Activated CD8-positive, alpha-beta memory T cell treated with anti-CD3 and anti-CD28 coated beads, Interleukin-2, amount 50 U/mL, for 48 hours (primary cell): Measurements from ENCODE around the gene ANKRD10.
A peak's percentile ranks its signal among the peaks of the same experiment; 100 is the strongest.

Experiments
- DNase-seq: peaks from one replicate; pipeline ENCODE4 v3.0.0-alpha.2; 2020

Gene ANKRD10

DNA sequence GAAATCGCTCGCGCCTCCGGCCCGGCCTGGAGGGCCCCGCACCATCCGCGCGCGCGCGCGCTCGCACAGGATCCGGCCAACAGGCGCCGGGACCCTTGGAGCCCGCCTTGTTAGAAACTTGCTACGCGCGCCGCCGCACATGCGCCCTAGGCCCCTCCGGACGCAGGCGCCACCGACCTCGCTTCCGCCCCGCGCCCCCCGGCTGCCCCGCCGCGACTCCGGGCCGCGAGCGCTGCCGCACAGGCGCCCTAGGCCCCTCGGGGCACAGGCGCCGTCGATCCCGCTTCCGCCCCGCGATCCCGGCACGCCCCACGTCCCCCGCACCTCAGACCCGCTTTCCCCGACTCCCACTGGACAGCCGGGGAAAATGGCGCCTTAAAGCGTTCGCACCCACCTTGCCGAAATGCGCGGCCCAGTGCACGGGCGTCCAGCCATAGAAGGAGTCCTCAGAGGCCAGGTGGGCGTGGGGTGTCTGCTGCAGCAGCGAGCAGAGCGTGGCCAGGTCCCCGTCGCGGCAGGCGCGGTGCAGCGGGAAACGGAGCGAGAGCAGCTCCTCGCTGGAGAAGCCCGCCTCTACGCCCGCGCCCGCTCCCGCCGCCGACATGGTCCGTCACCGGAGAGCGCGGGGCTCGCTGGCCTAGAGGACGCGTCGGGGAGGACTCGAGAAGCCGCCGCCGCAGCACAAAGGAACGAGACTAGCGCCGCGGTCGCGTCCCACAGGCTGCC is 375 bp downstream of the ANKRD10 start:
- DNase-seq = peak; percentile 91

DNA sequence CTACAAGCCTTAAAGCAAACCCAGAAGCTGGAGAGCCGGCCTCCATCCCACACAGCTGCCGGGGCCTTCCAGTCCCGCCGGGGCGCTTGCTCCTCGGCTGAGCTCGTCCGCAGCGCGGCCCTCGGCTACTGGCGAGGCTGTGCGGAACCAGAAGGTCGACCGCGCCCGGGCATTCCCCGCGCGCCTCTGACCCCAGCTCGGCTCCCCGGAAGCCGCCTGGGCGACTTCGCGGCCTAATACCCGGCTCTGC is 863 bp downstream of the ANKRD10 start:
- DNase-seq = no peak

DNA sequence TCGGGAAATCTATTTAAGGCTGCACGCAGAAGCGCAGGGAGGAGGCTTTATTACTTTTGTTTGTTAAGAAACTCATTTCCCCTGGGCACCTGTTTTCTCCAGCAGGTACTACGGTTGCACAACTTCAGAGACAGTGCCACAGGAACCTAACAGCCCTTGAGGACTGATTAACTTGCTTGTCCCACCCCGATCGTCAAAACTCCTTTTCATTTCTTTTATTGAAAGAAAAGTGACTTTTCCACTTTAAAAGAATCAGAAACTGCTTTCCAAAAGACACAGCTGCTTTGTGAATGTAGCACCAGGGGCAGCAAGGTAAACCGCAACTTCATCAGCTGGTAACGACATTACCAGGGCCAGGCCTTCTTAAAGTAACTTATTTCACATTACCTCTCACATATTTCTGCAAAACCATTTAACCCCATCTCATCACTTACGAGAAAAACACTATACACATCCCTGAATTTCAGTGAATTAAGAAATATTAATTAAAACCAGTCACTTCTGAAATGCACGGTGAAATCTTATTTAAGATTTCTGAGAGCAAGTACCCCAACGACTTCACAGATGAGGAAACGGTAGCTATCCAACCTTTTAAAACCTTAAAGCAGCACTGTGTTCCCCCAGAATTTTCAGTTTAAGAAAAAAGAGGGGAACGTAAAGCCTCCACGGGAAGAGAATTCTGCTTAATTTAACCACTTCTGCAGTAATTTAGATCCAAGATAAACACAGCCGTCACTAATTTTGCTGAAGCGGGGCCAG is 1.4 kb downstream of the ANKRD10 start:
- no peak for DNase-seq

DNA sequence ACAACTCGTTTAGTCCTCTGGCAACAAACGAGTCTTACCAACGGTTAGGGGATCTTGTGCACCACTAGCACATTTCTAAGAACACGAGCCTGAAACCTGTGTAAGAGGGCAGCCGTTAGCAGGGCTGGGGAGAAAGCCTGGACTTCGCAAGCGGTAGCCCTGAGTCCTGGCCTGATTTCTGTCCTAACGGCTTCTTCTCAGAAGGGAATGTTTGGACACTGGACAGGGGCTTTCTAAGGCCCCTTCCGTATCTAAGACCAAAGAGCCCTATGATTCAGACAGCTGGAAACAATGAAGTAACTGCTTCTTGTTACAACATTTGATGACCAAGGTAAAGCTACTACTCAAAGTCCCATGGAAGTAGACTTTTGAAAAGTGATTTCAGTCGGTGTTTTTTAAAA is 2.2 kb downstream of the ANKRD10 start:
- DNase-seq = no peak

DNA sequence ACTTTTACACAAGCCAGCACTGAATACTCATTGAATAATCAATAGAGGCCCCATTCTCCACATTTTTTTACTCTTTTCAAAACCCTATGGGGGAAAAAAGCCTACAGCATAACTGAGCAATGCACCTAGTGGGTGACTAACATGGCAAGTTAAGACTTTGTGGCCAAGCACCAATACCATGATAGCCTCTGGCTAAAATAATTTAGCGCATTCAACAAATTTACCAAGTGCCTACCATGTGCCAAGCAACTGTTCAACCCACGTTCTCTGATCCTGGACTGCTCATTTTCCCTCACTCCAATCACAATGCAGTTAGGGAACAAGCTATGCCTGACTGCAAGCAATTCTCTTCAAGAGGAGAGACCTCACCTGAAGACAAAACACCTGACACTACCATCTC is 3.0 kb downstream of the ANKRD10 start:
- DNase-seq = no peak

DNA sequence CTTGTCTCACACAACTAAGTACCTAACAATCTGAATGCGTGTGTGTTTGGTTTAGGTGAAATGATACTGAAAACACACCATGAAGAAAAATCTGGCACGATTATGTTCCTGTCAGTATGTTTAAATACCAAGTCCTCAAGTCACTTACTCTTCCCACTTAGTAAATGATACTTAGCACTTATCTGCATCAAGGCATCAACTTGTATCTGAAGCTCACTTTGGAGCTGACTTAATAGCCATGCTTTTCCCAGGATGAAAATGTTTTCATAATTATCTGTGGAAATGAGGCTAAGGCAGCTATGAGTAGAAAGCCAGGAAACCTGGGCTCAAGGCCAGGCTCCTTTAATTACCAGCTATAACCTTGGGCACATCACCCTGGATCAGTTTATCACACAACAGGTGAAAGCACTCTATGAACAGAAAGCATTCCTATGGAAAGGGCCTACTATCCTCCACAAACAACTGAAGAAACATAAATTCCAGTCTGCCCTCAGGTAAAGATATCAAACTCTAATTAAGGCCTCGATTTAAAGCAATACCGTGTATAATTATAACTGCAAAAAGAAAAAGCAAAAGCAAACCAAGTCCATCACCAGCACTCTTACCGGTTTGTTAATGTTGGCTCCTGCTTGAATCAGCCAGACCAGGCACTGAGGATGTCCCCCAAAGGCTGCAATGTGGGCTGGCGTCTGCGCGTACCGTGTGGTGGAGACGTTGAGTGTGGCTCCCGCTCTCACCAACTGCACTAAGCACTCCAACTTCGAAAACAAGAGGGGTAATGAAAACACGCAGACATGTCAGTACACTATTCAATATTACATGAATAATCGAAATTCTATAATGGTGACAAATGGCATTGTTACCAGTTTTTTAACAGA is 4.6 kb downstream of the ANKRD10 start:
- DNase-seq = no peak

DNA sequence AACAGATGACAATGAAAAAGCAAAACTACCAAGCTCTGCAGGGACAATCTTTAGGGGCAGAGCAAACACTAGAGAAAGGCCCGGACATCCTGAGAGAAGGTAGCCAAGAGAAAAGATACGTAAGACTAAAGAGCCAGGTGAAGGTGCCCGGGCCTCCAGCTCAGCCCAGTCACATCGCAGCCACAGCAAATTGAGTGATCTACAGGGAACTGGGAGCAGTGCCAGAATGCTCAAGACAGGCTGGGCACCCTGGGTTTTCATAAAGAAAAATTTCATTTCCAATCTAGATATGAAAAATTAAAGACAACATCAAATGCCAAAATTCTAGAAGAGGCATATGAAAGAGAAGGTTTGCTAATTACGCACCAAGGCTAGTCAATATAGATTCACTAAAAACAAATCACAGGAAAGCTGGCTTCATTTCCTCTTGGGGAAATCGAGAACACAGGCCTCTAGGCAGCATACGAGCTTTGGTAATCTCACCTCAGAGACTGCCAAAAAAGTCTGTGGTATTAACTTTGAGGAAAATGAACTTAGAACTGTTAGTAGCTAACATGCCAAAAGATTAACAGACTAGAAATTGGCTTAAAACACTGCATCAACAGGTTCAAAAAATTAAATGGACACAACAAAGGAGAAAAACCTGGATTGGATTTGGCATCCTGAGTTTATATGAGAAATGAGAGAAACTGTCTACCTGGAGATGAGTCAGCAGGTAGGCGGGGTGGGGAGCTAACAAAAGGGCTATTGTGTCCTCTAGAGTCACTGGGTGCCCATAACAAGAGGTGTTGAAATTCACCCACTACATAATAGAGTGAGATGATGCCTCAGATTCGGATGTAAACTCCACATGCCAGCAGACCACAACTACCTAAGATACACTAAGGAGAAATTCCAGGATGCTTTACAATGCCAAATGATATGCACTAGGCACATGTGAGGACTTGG is 6.6 kb downstream of the ANKRD10 start:
- DNase-seq = no peak

DNA sequence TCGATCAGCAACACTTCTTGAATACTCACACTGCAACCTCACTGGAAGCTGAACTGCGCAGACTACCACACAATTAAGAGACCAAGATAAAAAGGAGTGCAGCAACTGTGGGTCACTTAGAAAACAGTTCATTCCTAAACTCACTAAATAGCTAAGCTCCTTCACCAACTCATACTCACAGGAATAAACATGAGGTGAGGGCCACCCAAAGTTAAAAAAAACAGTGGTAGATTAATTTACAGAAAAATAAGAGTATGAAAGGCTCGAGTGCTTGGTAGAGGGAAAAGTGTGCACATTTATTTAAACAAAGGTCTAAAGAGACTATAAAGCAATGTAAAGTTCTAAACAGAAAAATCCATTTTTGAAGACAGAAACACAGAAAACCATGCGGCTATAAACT is 7.6 kb downstream of the ANKRD10 start:
- no peak for DNase-seq

DNA sequence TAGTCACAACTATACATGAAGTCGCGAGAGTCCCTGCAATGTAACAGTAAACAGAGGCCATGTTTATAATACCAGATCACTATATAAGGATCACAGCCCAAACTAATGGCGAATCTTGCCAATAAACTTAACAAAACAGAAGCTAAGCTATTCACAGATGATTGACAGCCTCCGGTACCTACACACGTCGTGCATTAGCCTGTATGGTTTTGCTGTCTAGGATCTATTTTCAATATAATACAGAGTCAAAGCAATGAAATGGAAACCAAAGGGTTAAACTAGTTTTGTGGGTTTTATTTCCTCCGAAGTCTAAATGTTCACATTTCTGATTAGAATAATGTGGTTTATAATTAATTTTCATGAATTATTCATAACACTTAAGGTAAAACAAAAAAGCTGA is 10.1 kb downstream of the ANKRD10 start:
- DNase-seq = no peak

DNA sequence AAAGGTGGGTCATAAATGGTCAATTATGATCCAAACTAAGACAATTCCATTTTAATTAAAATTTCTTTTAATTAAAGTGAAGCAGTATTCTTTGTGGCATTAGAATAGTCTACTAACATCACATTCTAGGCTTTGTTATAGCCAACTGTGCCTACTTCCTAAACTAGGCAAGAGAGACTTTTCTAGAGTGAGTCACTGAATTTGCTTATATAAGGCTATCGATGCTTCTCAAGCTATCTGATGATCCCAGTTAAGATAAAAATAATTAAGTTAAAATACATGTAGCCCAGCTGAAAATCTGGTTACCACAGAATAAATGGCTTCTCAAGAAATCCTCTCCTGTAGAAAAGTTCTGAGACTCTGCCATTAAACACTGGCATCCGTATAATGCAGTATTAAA is 12.5 kb downstream of the ANKRD10 start:
- DNase-seq = no peak

DNA sequence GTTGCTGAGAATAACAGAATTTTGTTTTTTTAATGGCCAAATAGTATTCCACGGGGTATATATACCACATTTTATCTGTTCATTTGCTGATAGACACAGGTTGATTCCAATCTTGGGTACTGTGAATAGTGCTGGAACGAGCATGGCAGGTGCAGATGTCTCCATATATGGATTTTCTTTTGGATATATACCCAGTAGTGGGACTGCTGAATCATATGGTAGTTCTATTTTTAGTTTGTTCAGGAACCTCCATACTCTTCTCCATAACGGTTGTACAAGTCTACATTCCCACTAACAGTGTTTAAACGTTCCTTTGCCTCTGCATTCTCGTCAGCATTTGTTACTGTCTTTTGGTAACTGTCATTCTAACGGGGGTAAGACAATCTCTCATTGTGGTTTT is 17.3 kb downstream of the ANKRD10 start:
- no peak for DNase-seq

DNA sequence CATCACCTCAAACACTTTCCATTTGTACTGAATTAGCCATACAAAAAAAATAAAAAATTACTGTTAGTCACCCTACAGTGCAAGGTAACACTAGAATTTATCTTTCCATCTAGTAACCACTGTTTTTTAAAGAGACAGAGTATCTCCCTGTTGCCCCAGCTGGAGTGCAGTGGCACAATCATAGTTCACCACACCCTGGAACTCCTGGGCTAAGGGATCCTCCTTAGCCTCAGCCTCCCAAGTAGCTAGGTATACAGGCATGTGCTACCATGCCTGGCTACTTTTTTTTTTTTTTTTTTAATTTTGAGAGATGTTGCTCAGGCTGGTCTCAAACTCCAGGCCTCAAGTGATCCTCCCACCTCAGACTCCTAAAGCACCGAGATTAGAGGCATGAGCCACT is 17.9 kb downstream of the ANKRD10 start:
- DNase-seq = no peak

DNA sequence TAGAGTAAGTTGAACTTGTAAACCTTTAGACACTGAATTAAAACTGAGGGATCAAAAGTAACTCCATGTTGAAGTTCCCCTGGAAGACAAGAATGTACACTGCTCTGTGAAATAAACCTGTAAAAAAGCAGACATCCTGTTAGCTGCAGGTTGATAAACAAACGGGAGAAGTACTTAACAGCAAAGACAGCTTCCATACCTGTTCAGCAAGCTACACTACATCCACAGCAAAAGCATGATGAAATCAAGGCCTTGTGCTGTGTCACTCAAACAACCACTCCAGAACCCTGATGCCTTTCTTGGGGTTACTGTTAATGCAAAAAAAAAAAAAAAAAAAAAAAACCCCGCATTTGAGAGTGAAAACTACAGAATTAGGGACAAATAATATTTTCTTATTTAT is 20.8 kb downstream of the ANKRD10 start:
- no peak for DNase-seq

DNA sequence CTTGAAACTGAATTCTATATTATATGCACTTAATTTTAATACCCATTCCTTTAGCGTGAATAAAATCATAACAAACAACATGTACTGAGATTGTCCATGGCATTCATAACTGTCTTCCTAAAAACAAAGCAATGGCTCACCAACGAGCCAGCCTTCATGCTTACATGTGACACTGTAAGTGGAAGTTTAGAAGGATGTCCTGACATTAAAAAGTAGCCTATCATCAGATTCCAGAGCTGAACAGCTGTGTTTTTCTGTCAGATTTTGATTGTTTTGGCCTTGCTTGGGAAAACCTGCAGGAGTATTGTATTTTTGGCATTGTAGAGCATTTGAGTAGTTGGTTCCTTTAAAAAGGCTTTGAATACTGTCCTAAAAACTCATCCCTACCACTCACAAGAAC is 21.3 kb downstream of the ANKRD10 start:
- DNase-seq = no peak

DNA sequence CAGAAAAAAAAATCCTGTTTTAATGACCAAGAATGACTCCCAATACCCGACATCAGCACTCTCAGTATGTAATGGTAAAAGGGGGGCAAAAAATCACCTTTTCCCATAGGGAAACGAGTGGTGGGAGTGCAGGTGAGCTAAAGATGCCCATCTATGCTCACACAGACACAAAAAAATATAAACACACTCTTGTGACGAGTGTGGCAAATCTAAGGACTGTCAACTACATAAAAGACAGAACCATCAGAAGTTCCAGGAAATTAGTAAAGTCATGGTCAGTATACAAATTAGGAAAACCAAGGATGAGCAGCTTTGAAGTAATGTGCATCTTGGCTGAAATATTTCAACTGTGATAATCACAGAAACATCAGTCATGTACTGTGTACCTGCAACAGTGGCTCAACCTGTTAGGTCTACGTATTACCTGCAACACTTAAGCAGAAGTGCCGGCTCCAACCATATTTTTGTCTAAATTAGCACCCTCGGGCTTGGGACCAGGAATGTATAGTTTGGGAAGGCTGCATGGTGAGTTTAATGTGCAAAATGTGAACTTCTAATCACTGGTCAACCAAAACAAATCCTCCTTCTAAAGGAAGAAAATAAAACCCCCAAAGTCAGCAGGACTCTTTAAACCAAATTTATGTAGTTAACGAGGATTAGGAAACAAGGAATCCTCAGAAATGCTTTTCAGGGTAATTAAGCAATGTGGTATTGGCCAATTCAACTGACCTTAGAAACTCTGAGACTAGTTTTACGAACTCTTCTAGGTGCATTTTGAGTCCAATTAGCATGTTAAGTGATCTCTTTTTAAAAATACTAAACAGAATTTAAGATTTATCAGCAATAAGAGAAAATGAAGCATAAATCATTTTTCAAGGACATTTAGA is 24.3 kb downstream of the ANKRD10 start:
- no peak for DNase-seq

DNA sequence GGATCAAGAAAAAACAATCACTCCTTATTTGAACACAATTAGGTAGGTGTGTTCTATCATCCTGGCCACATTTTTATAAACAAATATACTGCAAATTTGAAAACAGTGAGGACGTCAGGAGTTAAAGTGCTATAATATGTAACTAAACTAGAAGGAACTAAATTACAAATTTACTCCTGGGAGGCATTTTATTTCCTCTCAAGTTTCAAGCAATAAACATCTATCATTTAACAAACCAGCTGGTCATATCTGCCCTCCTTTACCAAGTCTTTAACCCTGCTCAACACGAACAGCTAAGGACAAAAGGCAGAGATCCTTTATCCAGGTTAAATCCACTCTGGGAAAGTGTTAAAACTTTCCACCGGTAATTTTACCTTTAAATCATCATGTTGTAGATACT is 26.5 kb downstream of the ANKRD10 start:
- DNase-seq = no peak

DNA sequence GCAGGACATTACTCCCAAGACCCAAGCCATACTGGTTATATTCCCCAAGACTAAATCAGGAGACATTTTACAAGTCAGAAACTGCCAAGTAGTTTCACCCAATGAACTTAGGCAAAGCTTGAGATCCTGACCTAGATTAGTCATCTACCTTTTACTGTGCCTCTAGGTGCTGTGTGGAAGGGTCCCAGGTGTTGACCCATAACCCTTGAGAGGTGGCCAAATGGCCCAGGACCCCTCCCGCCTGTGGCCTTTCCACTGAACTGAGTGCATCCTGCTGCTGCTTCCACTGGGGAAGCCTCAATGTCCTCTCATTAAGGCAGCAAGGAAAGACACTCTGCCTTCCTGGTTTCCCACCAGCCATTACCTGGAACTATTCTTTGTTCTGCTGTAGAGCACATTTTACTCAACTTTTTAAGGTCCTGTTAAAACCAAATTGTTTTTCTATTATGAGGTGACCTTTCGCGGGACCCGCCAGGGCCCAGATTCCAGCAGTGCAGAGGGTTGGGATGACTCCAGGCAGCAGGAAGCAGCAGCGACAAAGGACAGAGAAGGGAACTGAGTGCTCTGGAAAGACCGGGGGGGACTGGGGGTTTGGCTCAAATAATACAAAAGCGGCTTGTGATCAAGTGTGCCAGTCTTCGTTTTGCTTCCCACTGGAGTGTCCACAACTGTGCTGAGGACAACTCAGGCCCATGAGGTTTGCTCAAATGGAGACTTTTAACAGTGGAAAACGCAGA is 27.1 kb downstream of the ANKRD10 start:
- no peak for DNase-seq

DNA sequence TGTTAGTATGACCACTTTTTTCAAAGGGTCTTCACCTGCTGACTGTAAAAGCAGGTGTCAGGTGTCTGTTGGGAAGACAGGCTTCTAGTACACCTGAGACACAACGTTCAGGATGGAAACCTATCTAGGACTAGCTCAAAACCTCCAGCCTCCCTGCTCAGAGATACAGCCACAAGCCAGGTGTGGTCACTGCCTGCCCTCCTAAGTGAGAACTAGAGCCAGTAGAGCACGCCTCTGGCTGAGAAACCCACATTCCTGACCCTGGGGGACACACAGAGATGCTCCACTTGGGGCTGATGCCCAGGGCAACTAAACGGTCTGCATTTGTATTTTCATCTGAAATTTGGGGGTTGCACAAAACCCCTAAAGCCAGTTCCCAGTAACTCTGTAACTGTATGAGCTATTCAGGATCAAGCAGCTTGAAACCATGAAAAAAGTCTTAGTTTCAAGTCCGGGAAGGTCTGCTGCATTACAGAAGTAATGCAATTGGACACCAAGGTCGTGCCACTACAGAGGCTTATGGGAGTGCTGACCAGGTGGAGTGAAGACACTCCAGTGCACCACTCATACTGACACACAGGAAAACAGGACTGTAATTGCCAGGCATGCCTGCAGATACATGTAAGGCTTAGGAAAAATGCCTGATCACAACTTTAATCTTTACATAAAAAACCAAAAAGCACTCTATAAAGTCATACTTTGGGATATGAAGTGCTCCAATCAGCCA is 27.8 kb downstream of the ANKRD10 start:
- DNase-seq = no peak

DNA sequence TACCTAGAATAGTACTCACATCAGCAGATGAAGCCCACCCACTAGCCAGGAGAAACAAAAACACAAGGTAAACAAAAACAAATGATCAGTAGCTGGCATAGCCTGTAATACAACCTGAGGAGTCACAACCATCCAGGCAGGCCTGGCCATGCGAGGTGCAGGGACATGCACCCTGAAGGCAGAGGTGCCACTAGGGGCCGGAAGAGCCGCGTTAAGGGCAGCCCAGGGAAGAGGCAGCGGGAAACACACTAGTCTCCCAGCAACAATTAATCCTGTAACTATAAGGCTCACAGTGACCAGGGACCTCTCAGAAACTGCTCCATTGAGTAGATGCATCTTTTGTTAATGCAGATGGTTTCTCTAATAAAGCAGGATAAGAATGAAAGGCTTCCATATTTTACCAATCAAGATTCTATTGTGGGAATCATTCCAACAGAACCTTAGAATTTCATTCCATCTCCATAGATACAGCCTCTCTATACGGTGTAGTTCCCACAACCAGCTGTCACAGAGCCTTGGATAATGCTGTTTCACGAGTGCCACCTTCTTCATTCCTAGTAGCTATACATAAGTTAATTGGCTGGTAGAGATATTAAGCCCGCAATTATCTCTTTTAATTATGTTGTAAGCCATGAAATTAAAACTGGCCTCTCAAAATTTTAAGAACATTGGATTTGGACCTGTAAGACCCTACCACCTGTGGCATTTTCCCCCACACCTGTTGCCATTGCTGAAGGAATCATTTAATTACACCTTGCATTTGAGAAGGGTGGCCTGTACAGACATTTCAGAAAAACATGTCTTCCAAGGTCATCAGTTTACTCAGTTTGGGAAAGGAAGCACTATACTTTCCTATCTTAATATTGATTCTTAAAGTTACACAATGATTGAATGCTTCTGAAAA is 28.7 kb downstream of the ANKRD10 start:
- no peak for DNase-seq
